Embryonic facial prominence (tissue), 1 donor: ENCODE data around the gene ATXN7L1.
"Not testable (repeated sequence)": the region's sequence is repeated elsewhere in the genome, so short reads cannot be mapped to it uniquely, and the experiment has no call there.

Source experiments
- DNase-seq: peaks from one replicate; pipeline ENCODE4 v3.0.0-alpha.2; 2016; ENCODE audit errors: extremely low spot score

Gene ATXN7L1

DNA sequence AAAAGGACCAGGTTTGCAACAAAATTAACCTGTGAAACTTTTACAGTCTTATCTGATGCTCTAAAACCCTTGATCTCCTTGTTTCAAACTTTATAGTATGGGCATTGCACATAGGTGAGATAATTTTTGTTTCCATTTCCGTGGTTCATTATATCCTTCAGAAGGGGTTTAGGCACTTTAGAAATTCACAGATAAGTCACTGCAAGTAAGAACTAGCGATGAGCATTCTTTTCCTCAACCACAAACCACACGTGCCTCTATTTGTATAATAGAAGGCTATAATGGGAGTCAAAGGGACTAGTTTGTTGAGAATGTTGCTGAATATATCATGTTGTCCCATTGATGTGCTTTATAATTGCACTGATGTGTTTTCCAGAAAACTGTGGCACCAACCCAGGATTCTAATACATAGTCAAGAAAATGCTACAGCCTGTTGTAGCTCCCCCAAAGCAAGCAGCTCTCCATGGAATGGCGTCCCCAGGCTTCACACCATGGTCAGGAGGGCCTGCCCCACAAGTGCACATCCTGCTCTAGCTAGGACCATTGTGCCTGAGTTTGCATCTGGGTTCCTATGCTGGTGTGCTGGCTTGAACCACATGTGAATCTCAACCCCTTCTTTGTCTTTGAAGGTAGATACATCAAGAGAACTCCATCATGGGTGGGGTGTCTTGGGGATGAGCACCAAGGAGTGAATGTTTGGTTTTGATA is 14.0 kb upstream of the ATXN7L1 start:
- DNase-seq, result no peak

DNA sequence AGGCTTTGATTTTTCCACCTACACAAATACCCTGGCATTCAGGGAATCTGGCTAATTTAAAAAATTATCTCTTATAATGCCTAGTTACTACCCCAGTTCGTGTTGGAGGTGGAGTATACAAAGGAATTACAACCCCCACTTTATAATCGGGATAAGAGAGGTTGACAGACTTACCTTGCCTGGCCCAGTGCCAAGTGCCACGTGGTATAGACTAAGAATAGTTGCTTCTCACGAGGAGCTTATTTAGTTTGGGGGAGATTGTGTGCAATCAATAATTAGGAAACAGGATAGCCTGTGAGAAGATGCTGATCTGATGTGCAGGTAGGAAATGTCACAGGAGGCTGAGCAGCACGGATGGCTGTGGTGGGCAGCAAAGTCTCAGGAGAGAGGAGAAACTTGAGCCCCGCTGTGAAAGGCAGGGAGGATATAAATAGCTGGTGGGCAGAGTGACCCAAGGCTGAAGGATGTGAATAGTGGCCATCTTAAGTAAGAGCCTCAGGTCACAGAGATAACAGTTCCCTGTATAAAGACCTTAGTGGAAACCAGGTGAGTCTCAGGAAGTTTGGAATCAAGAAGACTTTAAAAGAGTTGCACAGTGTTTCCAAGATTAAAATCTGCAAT is 11.3 kb upstream of the ATXN7L1 start:
- no peak for DNase-seq

DNA sequence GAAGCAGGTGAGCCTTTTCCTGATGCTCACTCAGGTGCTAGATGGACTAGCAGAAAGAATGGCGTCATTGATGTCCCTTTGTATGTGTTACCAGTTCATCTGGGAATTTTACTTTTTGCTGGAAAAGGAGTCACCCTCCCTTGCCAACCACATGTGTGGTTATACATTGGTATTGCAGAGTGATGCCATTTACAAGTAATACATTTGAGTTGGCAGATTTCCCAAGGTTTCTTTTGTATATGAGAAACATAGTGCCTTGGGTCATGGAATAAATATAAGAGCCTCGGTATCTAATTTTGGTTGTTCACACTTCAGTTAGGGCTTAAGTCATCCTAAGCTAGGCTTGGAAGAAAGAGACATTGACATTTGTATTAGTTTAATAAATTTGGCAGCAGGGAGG is 10.4 kb upstream of the ATXN7L1 start:
- DNase-seq, result no peak

DNA sequence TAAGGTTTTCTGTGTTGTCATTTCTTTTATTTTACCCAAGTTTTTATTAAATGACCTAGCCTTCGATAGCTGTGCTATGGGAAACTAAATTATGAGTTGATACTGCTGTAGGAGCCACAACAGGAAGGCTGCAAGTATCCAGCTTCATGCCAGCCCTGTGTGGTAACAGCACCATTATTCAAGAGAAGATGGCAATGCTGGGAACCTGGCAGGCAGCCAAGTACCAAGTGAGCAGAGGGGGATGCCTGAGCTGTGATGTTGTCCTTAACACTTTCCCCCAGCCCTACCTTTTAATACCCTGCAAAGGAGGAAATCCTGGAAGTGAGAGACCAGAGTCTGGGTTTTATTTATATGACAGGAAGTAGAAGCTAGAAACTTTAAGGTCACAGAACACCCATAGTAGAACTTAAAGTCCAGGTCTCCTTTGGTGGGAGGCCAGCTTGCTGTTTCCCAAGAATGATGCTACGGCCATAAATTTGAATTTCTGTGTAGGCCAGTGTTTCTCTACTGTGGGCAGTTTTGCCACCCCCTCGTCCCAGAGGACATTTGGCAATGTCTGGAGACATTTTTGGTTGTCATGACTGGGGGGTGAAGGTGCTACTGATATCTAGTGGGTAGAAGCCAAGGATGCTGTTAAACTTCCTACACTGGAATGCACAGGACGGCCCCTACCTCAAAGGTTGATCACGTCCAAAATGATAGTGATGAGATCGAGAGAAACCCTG is 9.2 kb upstream of the ATXN7L1 start:
- DNase-seq, result no peak

DNA sequence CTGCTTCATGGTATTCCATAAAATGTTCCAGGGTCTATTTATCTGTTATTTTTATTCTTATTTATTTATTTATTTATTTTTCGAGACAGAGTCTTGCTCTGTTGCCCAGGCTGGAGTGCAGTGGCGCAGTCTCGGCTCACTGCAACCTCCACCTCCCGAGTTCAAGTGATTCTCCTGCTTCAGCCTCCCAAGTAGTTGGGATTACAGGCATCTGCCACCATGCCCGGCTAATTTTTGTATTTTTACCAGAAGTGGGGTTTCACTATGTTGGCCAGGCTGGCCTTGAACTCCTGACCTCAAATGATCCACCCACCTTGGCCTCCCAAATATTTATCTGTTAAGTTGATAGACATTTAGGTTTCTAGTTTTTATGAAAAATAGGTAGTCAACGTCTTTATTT is 6.8 kb upstream of the ATXN7L1 start:
- DNase-seq, result not testable (repeated sequence)

DNA sequence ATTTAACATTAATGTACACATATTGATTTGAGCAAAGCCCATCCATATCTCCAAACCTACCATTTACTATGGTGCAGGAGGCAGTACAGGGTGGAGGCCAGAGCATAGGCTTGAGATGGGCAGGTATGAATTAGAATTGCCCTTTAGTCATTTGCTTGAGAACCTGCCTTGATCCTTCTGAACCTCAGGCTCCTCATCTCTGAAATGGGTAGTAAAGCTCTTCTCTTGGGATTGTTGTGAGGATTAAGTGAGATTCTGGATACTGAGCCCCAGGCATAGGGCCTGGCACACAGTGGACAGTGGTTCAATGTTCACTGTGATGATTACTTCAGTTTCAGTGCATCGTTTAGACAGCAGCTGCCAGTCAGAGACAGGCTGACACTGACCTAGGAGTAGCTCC is 5.0 kb upstream of the ATXN7L1 start:
- DNase-seq, result no peak

DNA sequence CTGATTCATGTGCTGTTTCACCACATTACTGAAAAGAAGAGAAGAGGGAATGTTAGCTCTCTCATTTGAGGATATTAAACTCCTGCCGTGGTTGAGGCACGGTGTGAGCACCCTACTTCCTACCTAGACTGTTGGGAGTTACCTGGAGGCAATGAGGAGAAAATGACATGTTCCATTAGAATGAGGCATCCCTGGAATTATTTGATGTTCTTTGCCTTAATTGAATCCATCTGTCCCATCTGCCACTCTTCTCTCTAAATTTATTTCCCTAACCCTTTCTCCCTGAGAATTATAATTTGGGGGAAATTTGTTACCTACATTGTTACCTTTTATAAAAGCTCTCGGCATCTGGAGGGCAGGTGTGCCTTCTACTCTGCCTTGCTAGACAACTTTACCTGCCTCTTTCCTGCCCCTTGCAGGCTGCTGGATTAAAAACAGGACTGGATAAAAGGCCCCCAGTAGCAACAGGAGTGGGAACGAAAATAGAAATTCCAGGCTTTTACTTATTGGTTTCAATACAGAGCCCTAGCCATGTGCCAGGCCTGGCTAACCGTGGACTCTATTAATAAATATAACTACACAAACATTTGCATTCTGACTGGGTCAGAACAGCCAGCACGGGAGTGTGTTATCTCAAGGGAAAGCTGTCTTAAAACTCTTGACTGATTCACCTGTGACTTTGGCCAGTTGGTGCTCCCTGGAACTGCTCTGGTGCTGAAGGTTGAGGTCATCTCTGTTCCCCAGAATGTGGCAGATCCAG is 4.4 kb upstream of the ATXN7L1 start:
- no peak for DNase-seq

DNA sequence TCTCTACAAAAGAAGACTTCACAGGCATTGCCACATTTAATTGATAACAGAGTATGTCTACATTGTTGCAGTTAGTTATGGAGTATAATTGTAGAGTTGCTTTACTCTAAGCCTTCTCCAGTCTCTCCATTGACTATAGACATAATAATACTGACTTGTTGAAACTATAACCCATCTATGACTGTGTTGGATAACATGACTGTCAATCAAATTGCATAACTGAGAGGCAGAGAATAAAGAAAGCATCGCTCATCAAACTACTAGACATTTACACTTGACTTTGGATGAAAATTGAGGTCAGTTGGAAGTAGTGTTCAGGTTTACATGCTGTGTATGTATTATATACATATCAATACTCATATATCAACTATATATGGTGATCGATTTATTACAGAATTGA is 3.4 kb upstream of the ATXN7L1 start:
- DNase-seq, result no peak

DNA sequence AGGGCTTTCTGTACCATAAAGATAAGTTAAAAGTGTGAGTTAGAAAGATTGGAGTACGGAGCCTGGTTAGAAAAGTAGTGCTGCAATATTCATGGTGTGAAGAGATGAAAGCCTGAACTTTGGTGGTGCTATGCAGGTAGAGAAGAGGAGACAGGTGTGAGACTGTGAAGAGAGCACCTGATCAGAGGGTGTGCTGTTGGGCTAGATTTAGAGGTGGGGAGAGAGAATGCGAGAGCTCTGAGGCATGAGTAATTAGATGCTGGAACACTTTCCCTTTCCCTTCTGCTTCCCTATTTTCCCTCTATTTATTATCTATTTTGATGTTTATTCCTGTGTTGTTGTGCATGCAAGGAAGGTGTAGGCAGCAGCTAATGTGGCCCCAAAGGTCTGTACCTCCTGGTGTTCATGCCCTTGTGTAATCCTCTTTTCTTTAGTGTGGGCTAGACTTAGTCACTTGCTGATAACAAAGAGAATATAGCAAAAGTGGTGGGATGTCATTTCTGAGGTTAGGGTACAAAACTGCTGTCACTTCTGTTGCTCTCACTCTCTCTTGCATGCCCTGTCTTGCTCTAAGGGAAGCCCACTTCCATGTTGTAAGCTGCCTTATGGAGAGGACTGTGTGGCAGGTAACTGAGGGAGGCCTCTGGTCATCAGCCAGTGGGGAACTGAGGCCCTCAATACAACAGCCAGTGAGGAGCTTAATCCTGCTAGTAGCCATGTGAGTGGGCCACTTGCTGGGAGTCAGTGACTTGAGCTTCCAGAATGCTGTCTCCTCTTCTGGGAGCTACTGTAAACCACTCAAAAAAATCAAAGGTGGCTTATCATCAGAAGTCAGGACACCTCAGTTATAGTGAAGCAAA is 2.6 kb upstream of the ATXN7L1 start:
- DNase-seq, result no peak

DNA sequence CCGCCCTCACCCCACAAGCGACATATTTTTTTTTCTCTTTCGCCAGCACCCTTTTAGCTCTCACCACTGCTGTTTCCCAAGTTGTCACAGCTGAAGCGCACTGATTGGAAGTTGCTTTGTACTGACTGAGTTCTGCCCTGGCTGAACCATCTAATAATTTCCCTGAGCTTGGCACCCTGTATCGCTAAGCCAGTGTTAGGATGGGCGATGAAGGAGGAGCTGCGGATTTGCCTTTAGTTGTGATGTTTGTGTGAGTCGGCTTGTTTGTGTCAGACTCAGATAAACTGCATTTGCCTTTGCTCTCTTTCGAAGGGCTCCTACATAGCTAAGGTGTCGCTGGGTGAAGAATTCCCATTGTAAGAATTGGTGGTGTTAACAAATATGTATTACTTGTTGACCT is 1.3 kb upstream of the ATXN7L1 start:
- no peak for DNase-seq

DNA sequence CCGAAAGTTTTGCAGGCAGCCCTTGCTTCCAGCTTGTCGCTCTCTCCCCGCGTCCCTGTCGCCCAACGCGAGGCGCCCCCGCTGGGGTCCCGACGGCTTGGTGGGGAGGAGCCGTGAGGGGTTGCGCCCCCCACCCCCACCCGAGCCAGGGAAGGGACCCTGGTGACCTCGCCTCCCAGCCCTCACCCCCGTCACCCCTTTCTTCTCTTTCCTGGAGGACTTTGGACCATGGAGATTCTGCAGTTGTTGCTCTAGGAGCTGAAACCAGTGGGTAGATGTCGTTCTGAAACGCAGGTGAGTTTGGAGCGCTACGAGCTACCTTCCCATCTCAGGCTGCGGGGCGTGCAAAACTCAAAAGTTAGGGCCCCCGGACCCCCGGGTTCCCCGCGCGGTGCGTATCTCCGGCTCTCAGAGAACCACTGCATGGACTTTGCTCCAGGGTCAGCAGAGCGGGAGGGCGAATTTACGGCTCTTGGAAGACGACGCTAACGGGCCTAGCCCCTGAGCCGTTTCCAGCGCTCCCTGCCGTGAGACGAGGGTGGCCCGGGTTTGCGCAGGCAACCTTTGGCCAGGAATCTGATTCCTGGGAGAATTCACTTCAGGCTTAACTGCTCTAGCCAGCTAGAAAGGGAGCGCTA is 684 bp upstream of the ATXN7L1 start:
- no peak for DNase-seq

DNA sequence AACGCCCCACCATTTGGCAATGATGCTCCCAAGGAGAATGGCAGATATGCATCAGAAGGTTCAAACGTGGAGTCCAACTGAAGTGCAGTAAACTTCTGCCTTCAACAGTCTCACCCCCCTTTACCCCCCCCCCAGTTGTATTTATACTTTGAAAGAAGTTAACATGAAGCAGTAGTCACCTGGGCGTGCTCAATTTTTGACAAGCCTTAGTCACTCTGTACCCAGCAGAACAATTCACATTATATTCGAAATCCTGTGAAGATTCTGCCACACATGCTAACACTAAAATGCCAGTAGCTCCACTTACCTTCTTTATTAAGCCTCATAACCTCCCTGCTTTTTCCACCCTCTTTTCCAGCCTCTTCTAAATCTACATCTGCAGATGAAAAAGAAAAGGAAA is 894 bp downstream of the ATXN7L1 start:
- DNase-seq, result no peak

DNA sequence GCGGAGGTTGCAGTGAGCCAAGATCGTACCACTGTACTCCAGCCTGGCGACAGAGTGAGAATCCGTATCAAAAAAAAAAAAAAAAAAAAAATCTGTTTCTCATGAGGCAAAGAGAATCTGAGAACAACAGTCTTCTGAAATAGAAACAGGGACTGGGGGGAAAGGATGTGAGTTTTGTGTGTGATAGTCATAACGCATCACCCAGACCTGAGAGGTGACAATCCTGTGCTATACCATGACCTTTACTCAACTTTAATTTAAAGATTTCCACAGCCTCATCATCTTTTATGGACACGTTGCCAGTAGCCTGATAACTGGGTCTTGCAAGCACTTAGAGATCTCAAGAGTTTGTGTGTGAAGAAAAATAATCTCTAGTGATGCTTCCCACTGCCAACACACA is 2.3 kb downstream of the ATXN7L1 start:
- no peak for DNase-seq

DNA sequence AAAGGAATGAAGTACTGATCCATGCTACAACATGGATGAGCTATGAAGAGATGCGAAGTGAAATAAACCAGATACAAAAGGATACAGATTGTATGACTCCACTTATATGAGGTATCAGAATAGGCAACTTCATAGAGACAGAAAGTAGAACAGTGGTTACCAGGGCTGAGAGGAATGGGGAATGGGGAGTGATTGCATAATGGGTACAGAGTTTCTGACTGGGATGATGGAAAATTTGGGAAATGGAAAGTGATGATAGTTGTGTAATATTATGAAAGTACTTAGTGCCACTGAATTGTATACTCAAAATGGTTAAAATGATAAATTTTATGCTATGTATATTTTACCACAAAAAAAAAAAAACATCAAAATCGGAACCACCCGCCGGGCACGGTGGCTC is 3.9 kb downstream of the ATXN7L1 start:
- no peak for DNase-seq

DNA sequence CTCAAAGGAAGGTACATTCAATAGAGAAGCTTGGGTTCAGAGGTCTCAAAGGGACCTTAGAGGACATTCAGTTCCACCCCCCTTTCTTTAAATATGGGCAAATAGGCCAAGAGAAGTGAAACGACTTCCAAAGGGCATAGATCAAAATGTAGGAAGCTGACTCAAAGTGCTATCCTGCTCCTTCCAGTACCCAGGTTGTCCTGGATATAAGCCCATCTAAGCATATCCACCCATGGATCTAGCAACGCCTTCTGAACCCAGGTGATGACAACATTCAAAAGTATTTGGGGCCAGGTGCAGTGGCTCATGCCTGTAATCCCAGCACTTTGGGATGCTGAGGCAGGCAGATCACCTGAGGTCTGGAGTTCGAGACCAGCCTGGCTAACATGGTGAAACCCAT is 5.3 kb downstream of the ATXN7L1 start:
- no peak for DNase-seq

DNA sequence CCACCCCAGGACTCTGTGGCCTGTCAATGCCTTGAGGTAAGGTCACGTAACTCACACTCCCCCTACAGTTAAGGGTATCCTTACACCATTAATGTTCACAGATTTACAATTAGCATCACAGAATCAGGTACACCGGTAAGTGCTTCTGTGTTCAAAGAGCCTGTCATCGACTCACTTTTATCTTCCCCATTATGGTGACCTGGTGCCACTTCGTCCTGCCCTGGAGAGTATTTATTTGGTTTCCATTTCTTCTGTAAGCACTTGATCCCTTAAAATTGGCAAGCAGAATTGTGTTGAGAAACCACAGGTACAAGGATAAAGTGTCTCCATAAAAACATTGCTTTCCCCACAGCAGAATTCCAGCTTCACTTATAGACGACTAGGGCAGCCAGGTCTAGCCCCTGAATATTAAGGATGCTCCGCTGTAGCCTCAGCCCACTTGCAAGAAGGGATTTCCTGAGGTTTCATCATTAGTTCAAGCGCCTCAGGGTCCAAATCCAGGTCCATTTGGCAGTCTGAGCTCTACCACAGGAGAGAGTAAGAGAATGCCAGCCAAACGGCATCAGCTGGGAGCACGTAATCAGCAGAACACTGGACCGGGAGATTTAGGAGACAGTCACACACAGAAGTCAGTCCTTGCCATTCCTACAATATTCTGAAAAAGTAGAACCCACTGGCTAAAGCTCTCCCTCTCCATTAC is 10.1 kb downstream of the ATXN7L1 start:
- no peak for DNase-seq

DNA sequence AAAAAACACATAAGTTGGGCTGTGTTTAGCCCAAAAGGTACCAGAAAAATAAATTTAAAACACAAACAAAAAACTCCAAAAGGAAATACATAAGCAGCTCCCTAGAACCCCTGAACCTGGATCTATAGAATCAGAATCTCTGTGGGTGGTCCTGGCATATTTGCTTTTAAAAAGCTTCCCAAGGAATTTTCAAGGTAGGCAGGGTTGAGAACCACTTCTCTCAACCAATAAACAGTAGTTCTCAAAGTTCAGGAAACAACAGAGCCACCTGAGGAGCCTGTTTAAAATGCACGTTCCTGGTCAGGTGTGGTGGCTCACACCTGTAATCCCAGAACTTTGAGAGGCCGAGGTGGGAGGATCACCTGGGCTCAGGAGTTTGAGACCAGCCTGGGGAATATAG is 12.5 kb downstream of the ATXN7L1 start:
- no peak for DNase-seq

DNA sequence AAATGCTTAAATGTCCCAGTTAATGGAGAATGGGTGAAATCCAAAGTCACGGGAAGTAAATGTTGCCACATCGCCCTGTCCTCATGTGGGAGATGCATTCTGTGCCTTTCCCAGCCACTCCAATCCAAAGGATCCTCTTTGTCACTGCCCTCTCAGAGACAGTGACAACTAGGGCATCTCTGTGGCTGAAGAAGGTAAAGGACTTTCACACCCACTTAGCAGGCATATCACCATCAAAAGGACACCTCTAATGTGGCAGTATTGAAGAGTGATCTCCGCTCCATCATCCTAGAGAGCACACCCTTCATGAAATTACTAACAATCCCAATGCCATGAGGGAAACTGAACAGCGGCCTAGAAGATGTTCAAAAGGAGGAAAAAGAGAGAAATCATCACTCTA is 13.6 kb downstream of the ATXN7L1 start:
- DNase-seq, result no peak

DNA sequence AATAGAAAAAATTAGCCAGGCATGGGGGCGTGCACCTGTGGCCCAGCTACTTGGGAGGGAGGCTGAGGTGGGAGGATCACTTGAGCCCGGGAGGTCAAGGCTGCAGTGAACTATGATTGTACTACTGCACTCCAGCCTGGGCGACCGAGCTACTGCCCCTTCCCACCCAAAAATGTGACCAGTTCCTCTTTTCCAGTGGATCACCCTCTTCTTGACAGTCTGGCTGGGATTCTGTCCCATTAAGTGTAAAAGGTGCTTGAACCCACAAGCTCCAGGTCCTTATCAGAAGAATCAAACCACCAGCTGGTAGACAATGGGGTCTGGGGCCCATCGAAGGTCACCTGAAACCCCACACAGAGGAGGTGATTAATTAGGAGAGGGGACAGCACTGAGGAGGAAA is 14.1 kb downstream of the ATXN7L1 start:
- DNase-seq, result no peak

DNA sequence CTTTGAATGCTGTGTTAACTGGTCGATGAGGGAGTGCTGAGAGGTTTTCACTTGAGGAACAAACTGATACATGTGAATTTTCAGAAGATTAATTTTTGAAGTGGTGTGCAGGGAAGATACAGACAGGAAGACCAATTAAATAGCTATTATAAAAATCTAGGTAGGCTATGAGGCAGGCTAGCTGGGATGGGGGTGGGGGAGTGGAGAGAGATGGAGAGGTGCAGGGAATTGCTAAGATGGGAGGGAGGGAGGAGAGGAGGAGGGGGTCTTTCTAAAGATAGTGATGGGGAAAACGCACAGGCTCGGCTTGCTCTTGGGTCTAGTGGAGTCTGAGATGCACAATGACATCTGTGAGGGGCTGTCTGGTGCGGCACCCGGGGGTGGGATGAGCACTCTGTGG is 15.2 kb downstream of the ATXN7L1 start:
- no peak for DNase-seq
